Measurements from ENCODE around the gene HAUS7. TPM values are rescaled to one million over a fixed set of nuclear protein-coding genes. Genes with fewer than 3 reads are reported as not detected.

The HAUS7 gene
- total RNA-seq, 1 experiment from 2014 or later, result 59.9 TPM

DNA sequence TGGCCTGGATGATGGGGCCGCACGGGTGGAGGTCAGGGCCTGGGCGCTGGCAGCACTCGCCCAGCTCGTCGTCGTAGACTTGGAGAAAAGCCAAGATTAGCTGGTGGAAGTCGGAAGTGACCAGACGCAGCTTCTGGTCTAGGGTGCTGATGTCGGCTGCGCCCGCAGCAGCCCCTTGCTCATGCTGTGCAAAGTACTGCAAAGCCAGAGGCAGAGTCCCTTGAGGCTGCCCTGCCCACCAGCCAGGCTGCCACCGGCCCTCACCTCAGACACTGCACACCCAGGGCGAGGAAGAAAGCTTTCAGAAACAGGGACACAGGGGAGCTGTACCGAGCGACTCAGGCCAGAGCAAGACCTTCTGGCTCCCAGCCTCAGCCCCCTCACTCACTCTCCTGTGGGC is 14.8 kb downstream of the HAUS7 start:
- no peaks in the 10 kb centered on the region; the same call in 1 of the 2 replicates for H3K36me3 ChIP-seq (ENCODE audit: control insufficient read depth, insufficient read depth, low read length)
- no peak overlapping the region for H3K4me3 ChIP-seq (ENCODE audit: low read depth in 2 of 2, low read length in 2 of 2)
- H3K27me3 ChIP-seq (ENCODE audit: control insufficient read depth, insufficient read depth, low read length), result no peaks in the 10 kb centered on the region
- no peaks in the 10 kb centered on the region for H3K9me3 ChIP-seq (ENCODE audit: control insufficient read depth, insufficient read depth, low read depth, low read length)
- no TSS peak for BruUV-seq (replicated peaks)
- ATAC-seq (no peak; the same call in 1 of the 2 replicates), DNase-seq (ENCODE audit: low read depth, low spot score) (no peak)
- ChIA-PET POLR2A (no interaction called here), CTCF (no interaction called here)
- no peak overlapping the region for H3K27ac ChIP-seq (ENCODE audit: low read length)
- in situ Hi-C loops (cut with HindIII; ENCODE audit: low pct_unique_long_range_greater_than_20kb, low sequenced_read_pairs) (no loop called here), intact Hi-C loops (cut with micrococcal nuclease; ENCODE audit: unreplicated experiment) (no loop called here)
- TF ChIP-seq TCF7L2 (IDR thresholded peaks at IDR 0.05; ENCODE audit: low read depth, low read length) (no peak), POLR2AphosphoS5 (IDR thresholded peaks at IDR 0.05; ENCODE audit: low read depth, low read length) (no peak), SIN3A (IDR thresholded peaks at IDR 0.05; ENCODE audit: borderline replicate concordance, insufficient read depth, low read depth, low read length) (no peak)
- TF ChIP-seq, protein P1, sequence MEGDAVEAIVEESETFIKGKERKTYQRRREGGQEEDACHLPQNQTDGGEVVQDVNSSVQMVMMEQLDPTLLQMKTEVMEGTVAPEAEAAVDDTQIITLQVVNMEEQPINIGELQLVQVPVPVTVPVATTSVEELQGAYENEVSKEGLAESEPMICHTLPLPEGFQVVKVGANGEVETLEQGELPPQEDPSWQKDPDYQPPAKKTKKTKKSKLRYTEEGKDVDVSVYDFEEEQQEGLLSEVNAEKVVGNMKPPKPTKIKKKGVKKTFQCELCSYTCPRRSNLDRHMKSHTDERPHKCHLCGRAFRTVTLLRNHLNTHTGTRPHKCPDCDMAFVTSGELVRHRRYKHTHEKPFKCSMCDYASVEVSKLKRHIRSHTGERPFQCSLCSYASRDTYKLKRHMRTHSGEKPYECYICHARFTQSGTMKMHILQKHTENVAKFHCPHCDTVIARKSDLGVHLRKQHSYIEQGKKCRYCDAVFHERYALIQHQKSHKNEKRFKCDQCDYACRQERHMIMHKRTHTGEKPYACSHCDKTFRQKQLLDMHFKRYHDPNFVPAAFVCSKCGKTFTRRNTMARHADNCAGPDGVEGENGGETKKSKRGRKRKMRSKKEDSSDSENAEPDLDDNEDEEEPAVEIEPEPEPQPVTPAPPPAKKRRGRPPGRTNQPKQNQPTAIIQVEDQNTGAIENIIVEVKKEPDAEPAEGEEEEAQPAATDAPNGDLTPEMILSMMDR (IDR thresholded peaks at IDR 0.05), result no peak
- TF ChIP-seq, protein P2, sequence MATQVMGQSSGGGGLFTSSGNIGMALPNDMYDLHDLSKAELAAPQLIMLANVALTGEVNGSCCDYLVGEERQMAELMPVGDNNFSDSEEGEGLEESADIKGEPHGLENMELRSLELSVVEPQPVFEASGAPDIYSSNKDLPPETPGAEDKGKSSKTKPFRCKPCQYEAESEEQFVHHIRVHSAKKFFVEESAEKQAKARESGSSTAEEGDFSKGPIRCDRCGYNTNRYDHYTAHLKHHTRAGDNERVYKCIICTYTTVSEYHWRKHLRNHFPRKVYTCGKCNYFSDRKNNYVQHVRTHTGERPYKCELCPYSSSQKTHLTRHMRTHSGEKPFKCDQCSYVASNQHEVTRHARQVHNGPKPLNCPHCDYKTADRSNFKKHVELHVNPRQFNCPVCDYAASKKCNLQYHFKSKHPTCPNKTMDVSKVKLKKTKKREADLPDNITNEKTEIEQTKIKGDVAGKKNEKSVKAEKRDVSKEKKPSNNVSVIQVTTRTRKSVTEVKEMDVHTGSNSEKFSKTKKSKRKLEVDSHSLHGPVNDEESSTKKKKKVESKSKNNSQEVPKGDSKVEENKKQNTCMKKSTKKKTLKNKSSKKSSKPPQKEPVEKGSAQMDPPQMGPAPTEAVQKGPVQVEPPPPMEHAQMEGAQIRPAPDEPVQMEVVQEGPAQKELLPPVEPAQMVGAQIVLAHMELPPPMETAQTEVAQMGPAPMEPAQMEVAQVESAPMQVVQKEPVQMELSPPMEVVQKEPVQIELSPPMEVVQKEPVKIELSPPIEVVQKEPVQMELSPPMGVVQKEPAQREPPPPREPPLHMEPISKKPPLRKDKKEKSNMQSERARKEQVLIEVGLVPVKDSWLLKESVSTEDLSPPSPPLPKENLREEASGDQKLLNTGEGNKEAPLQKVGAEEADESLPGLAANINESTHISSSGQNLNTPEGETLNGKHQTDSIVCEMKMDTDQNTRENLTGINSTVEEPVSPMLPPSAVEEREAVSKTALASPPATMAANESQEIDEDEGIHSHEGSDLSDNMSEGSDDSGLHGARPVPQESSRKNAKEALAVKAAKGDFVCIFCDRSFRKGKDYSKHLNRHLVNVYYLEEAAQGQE (IDR thresholded peaks at IDR 0.05; ENCODE audit: insufficient read depth in 1 of 2, low read depth in 2 of 2, low read length in 1 of 2), result no peak
- H3K4me1 ChIP-seq (ENCODE audit: control insufficient read depth, insufficient read depth, low read length), result no peaks in the 10 kb centered on the region

- no peak for ATAC-seq
- no TSS peak for BruUV-seq (replicated peaks)
- H3K4me3 ChIP-seq (ENCODE audit: low read depth in 2 of 2, low read length in 2 of 2), result no peak overlapping the region
- no peaks in the 10 kb centered on the region for H3K27me3 ChIP-seq (ENCODE audit: control insufficient read depth, insufficient read depth, low read length)
- ChIA-PET POLR2A (no interaction called here), CTCF (no interaction called here)
- intact Hi-C loops (cut with micrococcal nuclease; ENCODE audit: unreplicated experiment), result no loop called here
- H3K36me3 ChIP-seq (ENCODE audit: control insufficient read depth, insufficient read depth, low read length), result no peaks in the 10 kb centered on the region; the same call in 1 of the 2 replicates
- no peak for DNase-seq (ENCODE audit: low read depth, low spot score)
- H3K9me3 ChIP-seq (ENCODE audit: control insufficient read depth, insufficient read depth, low read depth, low read length), result no peaks in the 10 kb centered on the region
- TF ChIP-seq POLR2AphosphoS5 (IDR thresholded peaks at IDR 0.05; ENCODE audit: low read depth, low read length) (no peak), TCF7L2 (IDR thresholded peaks at IDR 0.05; ENCODE audit: low read depth, low read length) (no peak), SIN3A (IDR thresholded peaks at IDR 0.05; ENCODE audit: borderline replicate concordance, insufficient read depth, low read depth, low read length) (no peak)
- TF ChIP-seq, protein P2 (IDR thresholded peaks at IDR 0.05; ENCODE audit: insufficient read depth in 1 of 2, low read depth in 2 of 2, low read length in 1 of 2), result no peak
- TF ChIP-seq, protein P1 (IDR thresholded peaks at IDR 0.05), result no peak
- in situ Hi-C loops (cut with HindIII; ENCODE audit: low pct_unique_long_range_greater_than_20kb, low sequenced_read_pairs), result no loop called here
- no peak overlapping the region for H3K27ac ChIP-seq (ENCODE audit: low read length)
- H3K4me1 ChIP-seq (ENCODE audit: control insufficient read depth, insufficient read depth, low read length), result no peaks in the 10 kb centered on the region
Observed at GRCh38 chrX:153454901-153455550, 15.3 kb downstream of the HAUS7 start.
